T-helper 2 cell (primary cell): ENCODE data around the gene RTN4R.

Experiments used
- DNase-seq, 5 experiments: peaks; one replicate each; pipeline versions ENCODE4 v3.0.0 to v3.0.0-alpha.2; 2012 to 2022

The RTN4R gene

GRCh38 chr22:20226760-20227350, 41.3 kb downstream of the RTN4R start:
- no peak for DNase-seq

GRCh38 chr22:20226077-20226716, 41.9 kb downstream of the RTN4R start:
- no peak for DNase-seq

GRCh38 chr22:20225693-20225966, 42.5 kb downstream of the RTN4R start:
- DNase-seq: no peak

GRCh38 chr22:20224917-20225692, 43.0 kb downstream of the RTN4R start:
- no peak for DNase-seq

GRCh38 chr22:20224256-20224626, 43.9 kb downstream of the RTN4R start:
- no peak for DNase-seq

GRCh38 chr22:20223421-20224255, 44.5 kb downstream of the RTN4R start:
- no peak for DNase-seq

GRCh38 chr22:20222764-20223420, 45.2 kb downstream of the RTN4R start:
- DNase-seq: no peak

- DNase-seq: no peak
These were observed 46.4 kb downstream of the RTN4R start for GRCh38 chr22:20221421-20222340.

GRCh38 chr22:20220629-20221026, 47.5 kb downstream of the RTN4R start:
- DNase-seq: no peak

- DNase-seq: no peak
These were observed 48.2 kb downstream of the RTN4R start for GRCh38 chr22:20219667-20220628.

GRCh38 chr22:20218987-20219386, 49.1 kb downstream of the RTN4R start:
- no peak for DNase-seq

- DNase-seq: no peak
These were observed 49.7 kb downstream of the RTN4R start for GRCh38 chr22:20218326-20218872.

GRCh38 chr22:20217563-20217962, 50.6 kb downstream of the RTN4R start:
- DNase-seq: no peak

- no peak for DNase-seq
These were observed 51.1 kb downstream of the RTN4R start for GRCh38 chr22:20216863-20217499.

- DNase-seq: no peak
These were observed 52.4 kb downstream of the RTN4R start for GRCh38 chr22:20215742-20216141.

- no peak for DNase-seq
These were observed 53.3 kb downstream of the RTN4R start for GRCh38 chr22:20214853-20215252.

GRCh38 chr22:20213833-20214708, 54.0 kb downstream of the RTN4R start:
- no peak for DNase-seq
